ENCODE data around the gene CRTC3.
"Not testable (repeated sequence)": the region's sequence is repeated elsewhere in the genome, so short reads cannot be mapped to it uniquely, and the experiment has no call there.

The CRTC3 gene

DNA sequence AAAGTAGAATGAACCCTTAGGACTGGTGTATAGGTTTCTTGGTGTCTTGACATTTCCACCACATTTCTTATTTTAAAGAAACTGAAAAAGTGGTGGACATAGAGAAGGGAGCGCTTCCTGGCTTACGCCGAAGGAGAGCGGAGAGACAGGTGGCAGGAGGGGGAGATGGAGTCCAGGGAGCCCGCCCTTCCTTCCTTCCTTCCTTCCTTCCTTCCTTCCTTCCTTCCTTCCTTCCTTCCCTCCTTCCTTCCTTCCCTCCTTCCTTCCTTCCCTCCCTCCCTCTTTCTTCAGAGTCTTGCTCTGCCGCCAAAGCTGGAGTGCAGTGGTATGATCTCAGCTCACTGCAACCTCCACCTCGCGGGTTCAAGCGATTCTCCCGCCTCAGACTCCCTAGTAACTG lies 143.6 kb downstream of the CRTC3 start:
- not testable (repeated sequence) for DNase-seq (ENCODE audit: low read depth in 2 of 2, low spot score in 1 of 2)

DNA sequence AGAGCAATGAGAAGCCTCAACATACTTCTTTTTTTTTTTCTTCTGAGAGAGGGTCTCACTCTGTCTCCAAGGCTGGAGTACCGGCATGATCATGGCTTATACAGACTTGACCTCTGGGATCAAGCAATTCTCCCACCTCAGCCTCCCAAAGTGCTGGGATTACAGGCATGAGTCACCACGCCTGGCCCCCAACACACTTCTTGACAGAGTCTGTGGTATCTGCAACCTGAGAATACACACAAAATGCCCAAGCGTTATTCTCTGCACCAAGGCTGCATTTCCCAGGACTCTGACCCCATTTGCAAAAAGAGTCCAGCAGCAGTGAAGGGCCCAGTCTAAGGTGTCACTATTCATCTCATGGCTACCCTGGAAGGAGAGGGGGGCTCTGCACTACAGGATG lies 144.8 kb downstream of the CRTC3 start:
- no peak for DNase-seq (ENCODE audit: low read depth in 2 of 2, low spot score in 1 of 2)

DNA sequence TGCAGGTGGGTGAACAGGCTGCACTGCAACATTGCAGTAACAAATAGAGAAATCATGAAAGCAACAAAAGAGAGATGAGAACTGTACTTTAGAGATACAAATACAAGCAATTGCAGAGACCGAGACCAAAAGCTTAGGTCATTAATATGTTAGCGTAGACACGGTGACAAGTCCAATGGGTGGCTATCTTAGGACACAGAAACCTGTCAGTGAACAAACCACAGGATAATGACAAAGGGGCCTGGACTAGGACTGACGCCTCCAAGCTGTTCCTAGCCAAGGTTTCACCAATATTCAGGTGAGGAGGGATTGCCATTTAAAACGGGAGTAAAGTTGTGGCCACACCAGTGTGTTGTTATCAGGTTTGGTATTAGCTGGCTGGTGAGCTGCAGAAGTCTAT lies 145.7 kb downstream of the CRTC3 start:
- no peak for DNase-seq (ENCODE audit: low read depth in 2 of 2, low spot score in 1 of 2)

DNA sequence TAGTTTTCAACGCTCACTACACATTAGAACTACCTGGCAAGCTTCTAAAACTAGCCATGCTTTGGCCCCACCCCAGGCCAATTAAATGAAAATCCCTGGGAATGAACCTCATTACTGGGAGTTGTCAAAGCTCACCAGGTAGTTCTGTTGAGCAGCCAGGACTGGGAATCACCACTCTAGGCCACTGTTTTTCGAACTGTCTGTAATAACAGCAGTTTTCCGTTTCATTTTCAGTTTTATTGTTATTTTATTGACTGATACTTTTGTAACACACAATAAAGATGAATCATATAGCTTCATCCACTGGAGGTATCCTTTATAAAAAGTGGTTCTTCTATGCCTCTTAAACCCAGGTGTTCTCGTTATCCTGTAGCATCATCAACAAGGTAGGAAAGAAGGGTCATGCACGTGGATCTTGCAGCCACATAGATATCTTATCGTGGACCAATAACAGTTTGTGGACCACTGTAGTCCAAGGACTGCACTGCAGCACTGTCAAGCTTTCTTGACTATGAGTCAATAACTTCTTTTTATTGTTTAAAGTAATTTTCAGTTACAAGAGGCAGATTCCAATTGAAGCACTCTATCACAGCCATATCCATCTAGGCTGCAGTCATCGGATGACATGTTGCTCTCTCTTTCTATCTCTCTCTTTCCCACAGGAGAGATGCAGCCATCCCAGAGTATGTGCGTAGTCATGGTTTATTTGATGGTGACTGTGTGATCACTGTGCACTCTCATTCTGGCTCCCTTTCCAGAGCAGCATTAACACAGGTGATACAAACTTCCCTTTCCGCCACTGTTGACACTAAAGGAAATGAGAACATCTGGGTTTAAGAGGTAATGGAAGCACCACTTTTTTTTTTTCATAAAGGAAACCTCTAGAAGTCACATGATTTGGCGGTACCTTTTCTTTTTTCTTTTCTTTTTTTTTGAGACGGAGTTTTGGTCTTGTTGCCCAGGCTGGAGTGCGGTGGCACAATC lies 148.4 kb downstream of the CRTC3 start:
- DNase-seq (ENCODE audit: low read depth in 2 of 2, low spot score in 1 of 2): no peak

DNA sequence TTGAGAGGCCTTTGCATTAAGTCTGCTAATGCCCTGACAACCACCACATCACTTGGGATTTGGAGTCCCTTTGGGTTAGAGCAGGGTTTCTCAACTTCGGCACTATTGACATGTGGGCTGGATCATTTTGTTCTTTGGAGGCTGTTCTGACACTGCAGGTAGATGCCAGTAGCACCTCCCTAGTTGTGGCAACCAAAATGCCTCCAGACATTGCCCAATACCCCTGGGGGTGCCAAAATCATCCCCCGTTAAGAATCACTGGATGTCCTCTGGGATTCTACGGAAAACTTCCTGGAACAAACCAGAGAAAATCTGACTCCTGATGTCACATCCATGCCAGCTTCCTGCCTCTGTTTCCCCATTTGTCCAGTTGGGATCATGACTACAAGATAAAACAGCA lies 150.2 kb downstream of the CRTC3 start:
- DNase-seq (ENCODE audit: low read depth in 2 of 2, low spot score in 1 of 2): no peak

DNA sequence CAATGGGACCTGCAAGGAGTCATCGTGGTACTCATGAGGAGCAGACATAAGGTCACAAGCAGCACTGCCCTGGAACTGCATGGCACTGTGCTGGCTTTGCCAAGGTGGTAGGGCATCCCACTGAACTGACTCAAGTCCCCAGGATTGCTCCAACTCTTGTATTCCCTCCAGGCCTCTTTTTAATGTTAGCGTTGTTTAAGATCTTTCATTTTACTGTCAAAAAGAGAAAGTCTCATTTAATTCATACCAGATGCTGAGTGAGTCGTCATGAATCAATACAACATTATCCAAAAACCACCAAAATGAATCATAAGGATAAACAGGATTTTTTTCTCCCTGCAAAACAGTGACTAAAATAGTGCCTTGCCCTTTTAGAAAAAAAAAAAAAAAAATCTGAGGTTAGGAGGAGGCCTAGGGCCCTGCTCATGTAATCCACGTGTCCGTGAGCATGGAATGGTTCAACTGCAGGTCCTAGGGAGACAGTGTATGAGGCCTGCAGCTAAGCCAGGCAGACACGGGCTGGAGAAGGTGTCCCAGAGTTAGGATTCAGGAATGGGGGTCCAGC lies 150.7 kb downstream of the CRTC3 start:
- DNase-seq (ENCODE audit: low read depth in 2 of 2, low spot score in 1 of 2): no peak

DNA sequence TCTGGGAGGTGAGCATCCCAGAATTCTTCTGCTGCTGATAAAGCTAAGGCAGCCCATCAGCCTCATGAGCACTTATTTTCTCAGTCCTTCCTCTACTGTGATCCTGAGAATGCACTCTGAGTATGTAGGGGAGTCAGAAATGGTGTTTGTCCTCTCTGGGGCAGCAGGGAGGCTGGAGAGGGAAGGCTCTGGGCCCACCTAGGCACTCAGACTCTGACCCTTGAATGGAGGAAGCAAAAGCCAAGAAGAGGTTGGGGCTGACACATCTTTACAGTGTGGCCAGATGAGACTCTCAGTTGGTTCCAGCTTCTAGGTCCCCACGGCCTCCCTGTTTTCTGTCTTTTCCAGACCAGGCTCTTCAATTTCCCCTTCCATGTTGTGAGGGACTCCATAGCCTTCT lies 151.3 kb downstream of the CRTC3 start:
- no peak for DNase-seq (ENCODE audit: low read depth in 2 of 2, low spot score in 1 of 2)

DNA sequence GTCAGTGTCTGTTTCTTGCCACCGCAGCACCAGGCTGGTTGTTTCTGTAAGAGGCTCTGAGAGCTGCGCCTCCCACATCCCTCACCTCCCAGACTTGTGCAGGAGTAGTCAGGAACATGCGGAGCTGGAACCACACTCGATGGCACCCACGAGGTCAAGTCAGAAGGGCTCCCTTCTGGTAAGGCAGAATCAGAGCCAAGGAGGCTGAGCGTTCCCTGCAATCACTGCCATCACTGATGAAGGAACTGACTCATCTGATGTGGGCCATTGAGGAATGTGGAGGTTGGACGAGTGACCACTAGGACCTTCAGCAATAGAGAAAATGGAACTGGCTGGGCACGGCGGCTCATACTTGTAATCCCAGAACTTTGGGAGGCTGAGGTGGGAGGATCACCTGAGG lies 151.8 kb downstream of the CRTC3 start:
- DNase-seq (ENCODE audit: low read depth in 2 of 2, low spot score in 1 of 2): no peak

DNA sequence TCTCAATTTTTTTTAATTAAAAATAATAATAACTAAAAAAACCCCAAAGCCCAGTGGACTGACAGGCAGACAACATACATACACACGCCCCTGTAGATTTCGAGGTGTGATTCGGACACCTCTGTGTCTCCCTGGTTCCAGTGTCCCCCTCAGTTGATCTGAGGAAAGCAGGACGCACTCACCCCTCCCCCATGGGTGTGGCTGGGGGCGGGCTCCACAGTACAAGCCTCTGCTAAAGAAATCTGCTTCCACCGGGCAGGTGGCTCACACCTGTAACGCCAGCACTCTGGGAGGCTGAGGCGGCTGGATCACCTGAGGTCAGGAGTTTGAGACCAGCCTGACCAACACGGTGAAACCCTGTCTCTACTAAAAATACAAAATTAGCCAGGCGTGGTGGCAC lies 153.6 kb downstream of the CRTC3 start:
- DNase-seq (ENCODE audit: low read depth in 2 of 2, low spot score in 1 of 2): no peak

DNA sequence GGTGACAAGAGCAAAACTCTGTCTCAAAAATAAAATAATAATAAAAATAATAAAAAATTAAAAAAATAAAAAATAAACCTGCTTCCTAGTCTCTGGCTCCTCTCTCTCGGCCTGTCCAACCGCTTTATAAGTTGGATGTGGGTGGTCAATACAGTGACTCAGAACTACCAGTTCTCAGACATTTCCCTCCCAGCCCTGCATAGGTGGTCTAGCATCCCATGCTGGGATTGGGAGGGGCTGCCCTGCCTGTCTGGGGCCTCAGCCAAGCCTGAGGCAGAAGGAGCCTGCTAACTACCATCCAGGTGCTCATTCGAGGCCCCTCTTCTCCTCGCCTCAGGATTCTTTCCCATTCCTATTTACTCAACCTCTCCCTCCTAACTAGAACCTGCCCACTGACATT lies 154.2 kb downstream of the CRTC3 start:
- no peak for DNase-seq (ENCODE audit: low read depth in 2 of 2, low spot score in 1 of 2)

DNA sequence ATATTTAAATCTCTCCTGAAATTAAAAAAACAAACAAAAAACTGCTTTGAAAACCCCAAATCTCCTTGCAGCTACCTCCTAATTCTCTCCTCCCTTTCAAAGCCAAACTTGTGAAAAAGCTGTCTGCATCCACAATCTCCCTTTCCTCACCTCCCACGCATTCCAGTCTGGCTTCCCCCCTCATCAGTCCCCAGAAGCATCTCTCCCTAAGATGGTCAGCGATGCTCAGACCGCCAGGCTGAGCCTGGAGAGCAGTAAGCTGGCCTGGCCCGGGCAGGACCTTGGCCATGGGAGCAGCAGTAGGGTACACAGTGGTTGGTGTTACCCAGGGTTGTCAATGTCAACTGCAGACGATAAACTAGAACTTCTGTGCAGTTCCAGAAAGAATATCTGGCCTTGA lies 154.6 kb downstream of the CRTC3 start:
- DNase-seq (ENCODE audit: low read depth in 2 of 2, low spot score in 1 of 2): no peak

DNA sequence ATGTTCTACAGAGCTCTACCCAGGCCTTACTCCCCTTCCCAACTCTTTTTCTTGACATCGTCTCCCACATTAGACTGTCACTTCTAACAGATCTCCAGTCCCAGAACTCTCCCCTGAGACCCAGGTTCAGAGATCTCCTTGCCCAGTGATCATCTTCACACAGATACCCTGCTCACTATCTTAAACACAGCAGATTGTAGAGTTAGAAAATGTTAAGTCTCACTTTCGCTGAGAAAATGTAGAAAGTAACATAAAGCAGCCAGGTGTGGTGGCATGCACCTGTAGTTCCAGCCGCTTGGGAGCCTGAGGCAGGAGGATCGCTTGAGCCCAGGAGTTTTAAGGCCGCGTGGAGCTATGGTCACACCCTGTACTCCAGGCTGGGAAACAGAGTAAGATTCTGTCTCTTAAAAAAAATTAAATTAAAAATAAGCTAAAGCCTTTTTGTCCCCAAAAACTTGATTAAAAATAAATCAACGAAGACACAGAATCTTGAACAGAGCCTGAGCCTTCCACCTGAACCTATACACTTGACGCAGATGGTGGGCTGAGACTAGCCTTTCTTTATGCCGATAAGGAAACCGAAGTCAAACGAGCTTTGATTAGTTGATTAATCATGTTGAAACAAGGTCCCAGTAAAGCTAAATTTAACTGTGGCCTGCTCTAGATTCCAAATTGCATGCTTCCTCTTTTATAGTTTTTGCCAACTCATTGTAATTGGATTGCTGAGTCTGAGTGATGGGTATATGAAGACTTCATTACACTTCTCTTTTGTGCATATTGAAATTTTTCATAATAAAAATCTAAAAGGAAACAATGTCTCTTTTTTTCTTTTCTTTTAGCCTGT lies 156.1 kb downstream of the CRTC3 start:
- DNase-seq (ENCODE audit: low read depth in 2 of 2, low spot score in 1 of 2): no peak

DNA sequence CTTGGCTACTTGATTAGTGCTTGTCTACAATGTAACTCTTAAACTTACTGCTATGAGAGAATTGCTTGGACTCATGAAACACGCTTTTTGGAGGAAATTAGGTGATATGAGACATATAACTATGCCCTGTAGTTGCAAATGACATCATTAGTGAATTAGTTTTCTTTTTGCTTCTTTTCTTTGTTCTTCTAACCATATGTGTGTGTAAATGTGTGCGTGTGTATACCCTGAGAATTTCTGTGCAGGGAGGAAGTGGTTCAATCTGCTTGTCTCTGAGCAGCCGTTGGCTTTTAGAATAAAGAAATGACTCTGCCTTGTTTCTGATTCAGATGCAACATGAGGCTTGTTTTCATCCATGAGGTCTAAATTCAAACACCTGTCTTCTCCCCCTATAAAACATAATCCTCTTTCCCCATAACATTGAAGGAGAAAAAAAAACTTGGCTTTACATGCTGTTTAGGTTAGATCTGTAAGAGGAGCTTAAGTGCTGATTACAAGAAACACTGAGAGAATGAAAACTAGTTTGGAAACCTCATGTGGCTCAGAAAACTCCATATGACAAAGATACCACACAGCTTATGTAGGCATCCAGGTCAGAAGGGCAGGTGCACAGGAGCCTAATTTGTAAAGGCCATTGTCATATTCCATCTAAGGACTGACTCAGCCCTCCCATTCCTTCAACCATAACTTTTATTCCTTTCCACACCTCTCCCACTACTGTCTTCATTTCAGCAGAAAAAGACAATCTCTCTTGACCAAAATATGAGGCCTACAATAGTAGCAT lies 156.9 kb downstream of the CRTC3 start:
- DNase-seq (ENCODE audit: low read depth in 2 of 2, low spot score in 1 of 2): no peak

DNA sequence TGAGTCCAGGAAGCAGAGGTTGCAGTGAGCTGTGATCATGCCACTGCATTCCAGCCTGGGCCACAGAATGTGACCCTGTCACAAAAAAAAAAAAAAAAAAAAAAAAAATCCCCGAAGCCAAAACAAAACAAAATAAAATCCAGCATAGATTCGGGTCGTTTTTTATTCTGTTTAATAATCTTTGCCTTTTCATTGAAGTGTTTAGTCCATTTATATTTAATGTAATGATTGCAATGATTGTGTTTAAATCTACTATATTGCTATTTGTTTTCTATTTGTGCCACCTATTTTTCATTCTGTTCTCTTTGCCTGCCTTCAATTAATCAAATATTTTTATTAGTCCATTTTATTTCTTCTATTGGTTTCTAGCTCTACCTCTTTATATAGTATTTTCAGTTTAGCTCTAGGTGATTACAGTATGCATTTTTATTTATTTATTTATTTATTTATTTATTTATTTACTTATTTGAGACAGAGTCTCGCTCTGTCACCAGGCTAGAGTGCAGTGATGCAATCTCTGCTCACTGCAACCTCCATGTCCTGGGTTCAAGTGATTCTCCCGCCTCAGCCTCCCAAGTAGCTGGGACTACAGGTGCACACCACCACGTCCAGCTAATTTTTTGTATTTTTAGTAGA lies 159.7 kb downstream of the CRTC3 start:
- DNase-seq (ENCODE audit: low read depth in 2 of 2, low spot score in 1 of 2): not testable (repeated sequence)

DNA sequence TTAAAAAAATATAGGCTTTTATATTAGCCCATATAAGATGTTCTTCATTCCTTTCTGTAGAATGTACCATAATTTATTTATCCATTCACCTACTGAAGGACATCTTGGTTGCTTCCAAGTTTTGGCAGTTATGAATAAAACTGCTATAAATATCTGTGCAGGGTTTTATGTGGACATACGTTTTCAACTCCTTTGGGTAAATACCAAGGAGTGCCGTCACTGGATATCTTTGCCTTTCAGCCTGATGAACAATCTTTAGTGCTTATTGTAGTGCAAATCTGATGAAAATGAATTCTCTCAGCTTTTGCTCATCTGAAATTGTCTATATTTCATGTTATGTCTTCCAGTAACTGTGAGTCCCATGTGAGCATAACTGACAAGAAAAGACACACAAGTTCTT lies 160.9 kb downstream of the CRTC3 start:
- DNase-seq (ENCODE audit: low read depth in 2 of 2, low spot score in 1 of 2): no peak

DNA sequence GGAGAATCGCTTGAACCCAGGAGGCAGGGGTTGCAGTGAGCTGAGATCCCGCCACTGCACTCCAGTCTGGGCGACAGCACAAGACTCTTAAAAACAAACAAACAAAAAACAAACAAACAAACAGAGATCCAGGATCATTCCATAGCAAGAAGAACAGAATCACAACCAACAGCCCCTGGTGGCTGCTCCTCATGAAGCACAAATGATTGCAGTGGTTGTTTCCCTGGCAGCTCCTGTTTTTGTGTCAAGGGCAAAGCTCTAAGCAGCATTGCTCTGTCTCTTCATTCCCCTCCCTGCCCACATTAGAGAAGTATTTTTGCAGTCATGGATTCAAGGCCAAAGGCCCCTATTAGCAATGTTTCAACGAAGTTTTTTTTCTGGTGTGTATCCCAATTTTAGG lies 161.6 kb downstream of the CRTC3 start:
- no peak for DNase-seq (ENCODE audit: low read depth in 2 of 2, low spot score in 1 of 2)

DNA sequence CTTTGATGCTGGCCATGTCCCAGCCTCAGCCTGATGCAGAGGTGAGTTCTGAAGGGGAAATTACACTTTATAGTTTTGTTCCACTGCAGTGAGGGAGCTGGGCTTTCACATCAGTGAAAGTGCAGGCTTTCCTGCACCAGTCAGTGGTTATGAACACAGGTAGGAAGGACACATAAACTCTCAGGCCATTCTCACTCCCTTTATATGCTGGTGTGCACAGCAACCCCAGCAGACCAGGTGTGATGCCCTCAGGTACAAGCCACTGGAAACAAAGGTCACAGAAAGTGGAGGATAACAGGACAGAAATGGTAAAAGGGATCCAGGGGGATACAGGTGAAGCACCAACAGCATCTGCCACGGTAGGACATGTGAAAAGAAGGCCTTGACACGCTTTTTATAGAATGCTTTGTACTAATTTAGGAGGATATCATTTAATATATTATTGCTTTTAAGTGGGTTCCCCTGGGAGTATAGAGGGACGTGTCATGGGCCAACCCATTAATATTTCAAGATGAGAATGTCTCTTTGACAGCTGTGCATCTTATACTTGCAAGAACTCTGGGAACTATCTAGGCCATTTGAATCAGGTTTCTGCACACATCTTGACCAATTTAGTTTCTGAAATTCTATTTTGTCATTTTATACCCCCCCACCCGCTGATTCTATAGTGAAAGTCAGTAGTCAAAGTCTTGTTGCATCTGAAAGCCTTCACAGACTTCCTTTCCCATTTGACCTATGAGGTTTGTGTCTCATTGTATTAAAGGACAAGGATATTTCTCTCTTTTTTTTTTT lies 162.5 kb downstream of the CRTC3 start:
- no peak for DNase-seq (ENCODE audit: low read depth in 2 of 2, low spot score in 1 of 2)
